ENCODE data around the gene NCAPG2. TPM values are rescaled to one million over a fixed set of nuclear protein-coding genes. Genes with fewer than 3 reads are reported as not detected.

Gene NCAPG2
- polyA plus RNA-seq, 1 of the 3 experiments (the other 2 are of a cell fraction) = 25.0 TPM

DNA sequence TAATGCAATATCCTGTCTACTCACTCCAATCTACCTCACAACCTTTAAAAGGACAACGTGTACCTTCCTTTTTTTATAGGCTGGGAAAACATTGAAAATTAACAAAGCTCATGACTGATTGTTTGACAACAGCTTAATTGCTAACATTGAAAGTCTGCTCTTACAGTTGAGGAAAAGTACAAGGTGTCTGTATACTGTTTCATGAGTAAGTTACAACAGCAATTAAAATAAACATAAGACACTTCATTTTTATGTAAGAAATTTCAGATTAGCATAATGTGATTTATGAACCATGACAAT lies 28.6 kb upstream of the NCAPG2 start:
- H3K4me3 ChIP-seq (ENCODE audit: low read depth in 2 of 2, low read length in 1 of 2) = no peak overlapping the region
- no peaks in the 10 kb centered on the region; a peak in 1 of 4 replicates for H3K4me1 ChIP-seq (ENCODE audit: control insufficient read depth in 1 of 2, insufficient read depth in 2 of 2, low read depth in 1 of 2, low read length in 1 of 2)
- no peaks in the 10 kb centered on the region for H3K9me3 ChIP-seq
- DNase-seq = no peak
- H3K36me3 ChIP-seq (replicated peaks in 1 of 2; ENCODE audit: control insufficient read depth in 1 of 2, insufficient read depth in 2 of 2, low read length in 1 of 2) = peaks cover 38 to 45% of the 10 kb centered on the region in 2 experiments
- H3F3A ChIP-seq (replicated peaks; ENCODE audit: insufficient read depth) = peaks cover 7% of the 10 kb centered on the region
- TF ChIP-seq TAF1 (IDR thresholded peaks at IDR 0.05; ENCODE audit: borderline replicate concordance, low read depth, low read length) (no peak), GABPA (IDR thresholded peaks at IDR 0.05; ENCODE audit: low read depth) (no peak), RXRA (IDR thresholded peaks at IDR 0.05; ENCODE audit: borderline replicate concordance, low read depth) (no peak), JUND (IDR thresholded peaks at IDR 0.05) (no peak), YY1 (IDR thresholded peaks at IDR 0.05; ENCODE audit: low read depth) (no peak), NFIC (IDR thresholded peaks at IDR 0.05; ENCODE audit: borderline replicate concordance) (no peak), FOXM1 (IDR thresholded peaks at IDR 0.05; ENCODE audit: low read depth) (no peak), SMC3 (IDR thresholded peaks at IDR 0.05; ENCODE audit: low read depth, low read length) (no peak), SIN3A (IDR thresholded peaks at IDR 0.05; ENCODE audit: borderline replicate concordance, low read depth, low read length) (no peak), RCOR1 (IDR thresholded peaks at IDR 0.05; ENCODE audit: low read length) (no peak)
- TF ChIP-seq, protein P1, sequence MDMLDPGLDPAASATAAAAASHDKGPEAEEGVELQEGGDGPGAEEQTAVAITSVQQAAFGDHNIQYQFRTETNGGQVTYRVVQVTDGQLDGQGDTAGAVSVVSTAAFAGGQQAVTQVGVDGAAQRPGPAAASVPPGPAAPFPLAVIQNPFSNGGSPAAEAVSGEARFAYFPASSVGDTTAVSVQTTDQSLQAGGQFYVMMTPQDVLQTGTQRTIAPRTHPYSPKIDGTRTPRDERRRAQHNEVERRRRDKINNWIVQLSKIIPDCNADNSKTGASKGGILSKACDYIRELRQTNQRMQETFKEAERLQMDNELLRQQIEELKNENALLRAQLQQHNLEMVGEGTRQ (IDR thresholded peaks at IDR 0.05; ENCODE audit: borderline replicate concordance, low read depth, low read length) = no peak
- TF ChIP-seq, protein P2, sequence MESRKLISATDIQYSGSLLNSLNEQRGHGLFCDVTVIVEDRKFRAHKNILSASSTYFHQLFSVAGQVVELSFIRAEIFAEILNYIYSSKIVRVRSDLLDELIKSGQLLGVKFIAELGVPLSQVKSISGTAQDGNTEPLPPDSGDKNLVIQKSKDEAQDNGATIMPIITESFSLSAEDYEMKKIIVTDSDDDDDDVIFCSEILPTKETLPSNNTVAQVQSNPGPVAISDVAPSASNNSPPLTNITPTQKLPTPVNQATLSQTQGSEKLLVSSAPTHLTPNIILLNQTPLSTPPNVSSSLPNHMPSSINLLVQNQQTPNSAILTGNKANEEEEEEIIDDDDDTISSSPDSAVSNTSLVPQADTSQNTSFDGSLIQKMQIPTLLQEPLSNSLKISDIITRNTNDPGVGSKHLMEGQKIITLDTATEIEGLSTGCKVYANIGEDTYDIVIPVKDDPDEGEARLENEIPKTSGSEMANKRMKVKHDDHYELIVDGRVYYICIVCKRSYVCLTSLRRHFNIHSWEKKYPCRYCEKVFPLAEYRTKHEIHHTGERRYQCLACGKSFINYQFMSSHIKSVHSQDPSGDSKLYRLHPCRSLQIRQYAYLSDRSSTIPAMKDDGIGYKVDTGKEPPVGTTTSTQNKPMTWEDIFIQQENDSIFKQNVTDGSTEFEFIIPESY (IDR thresholded peaks at IDR 0.05; ENCODE audit: borderline replicate concordance, low read depth) = no peak
- TF ChIP-seq, protein P3, sequence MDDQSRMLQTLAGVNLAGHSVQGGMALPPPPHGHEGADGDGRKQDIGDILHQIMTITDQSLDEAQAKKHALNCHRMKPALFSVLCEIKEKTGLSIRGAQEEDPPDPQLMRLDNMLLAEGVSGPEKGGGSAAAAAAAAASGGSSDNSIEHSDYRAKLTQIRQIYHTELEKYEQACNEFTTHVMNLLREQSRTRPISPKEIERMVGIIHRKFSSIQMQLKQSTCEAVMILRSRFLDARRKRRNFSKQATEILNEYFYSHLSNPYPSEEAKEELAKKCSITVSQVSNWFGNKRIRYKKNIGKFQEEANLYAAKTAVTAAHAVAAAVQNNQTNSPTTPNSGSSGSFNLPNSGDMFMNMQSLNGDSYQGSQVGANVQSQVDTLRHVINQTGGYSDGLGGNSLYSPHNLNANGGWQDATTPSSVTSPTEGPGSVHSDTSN (IDR thresholded peaks at IDR 0.05) = no peak
- H3K27me3 ChIP-seq (ENCODE audit: insufficient read depth) = no peaks in the 10 kb centered on the region
- no peak overlapping the region for H3K27ac ChIP-seq (ENCODE audit: low read depth in 2 of 2, low read length in 1 of 2)
- H3K4me2 ChIP-seq = no peak overlapping the region
- no peaks in the 10 kb centered on the region for H4K20me1 ChIP-seq (ENCODE audit: insufficient read depth)
- no peaks in the 10 kb centered on the region for H3K79me2 ChIP-seq (ENCODE audit: insufficient read depth)
- H3K9ac ChIP-seq = no peak overlapping the region
- H3K9me2 ChIP-seq = no peaks in the 10 kb centered on the region
- 87% methylated on average over 1 of the region's 1 CpG for WGBS (ENCODE audit: low lambda C conversion rate)
- ChIA-PET CTCF (interaction anchor here (0.6 to 2.3 kb wide), 8 partner anchors 9 to 244 kb away, joined by 3 to 7 read pairs (median 4); no protein-coding TSS in a partner anchor), POLR2A (no interaction called here)
- no peak overlapping the region for H2AFZ ChIP-seq (ENCODE audit: low read depth)

DNA sequence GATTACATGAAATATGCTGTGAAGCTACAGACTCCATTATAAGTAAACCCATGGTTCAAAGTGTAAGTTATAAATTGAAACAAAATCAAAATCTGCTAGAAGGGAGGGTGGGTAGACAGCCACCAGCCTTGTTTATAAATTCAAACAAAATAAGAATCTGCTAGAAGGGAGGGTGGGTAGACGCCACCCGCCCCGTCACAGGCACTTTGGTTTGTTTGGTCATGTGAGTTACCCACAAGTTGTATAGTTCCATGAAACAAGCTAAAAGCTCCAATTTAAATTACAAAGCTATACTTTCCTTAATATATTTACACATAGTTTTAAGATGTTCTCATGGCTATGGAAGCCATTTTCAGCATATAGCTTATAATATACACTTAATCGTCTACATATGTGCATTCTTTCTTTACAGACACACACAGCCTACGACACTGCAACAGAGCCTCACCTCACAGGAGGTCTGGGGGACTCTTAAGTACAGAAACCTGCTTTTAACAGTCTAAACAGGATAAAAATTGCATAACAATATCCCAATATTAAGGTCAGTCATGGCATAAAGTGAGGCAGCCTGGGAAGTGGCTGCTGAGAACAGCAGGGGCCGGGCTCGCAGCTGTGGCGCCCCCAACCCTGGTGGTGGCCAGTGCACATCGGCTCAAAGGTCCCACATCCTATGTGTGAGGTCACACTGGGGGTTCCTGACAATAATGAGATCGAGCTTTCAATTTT lies 28.1 kb upstream of the NCAPG2 start:
- H3K4me1 ChIP-seq (ENCODE audit: control insufficient read depth in 1 of 2, insufficient read depth in 2 of 2, low read depth in 1 of 2, low read length in 1 of 2) = no peaks in the 10 kb centered on the region; a peak in 1 of 4 replicates
- no peaks in the 10 kb centered on the region for H3K27me3 ChIP-seq (ENCODE audit: insufficient read depth)
- no peaks in the 10 kb centered on the region for H4K20me1 ChIP-seq (ENCODE audit: insufficient read depth)
- H3K9ac ChIP-seq = no peak overlapping the region
- H3K9me2 ChIP-seq = no peaks in the 10 kb centered on the region
- peaks cover 38 to 45% of the 10 kb centered on the region in 2 experiments for H3K36me3 ChIP-seq (replicated peaks in 1 of 2; ENCODE audit: control insufficient read depth in 1 of 2, insufficient read depth in 2 of 2, low read length in 1 of 2)
- WGBS (ENCODE audit: low lambda C conversion rate) = 89% methylated on average over 10 of the region's 10 CpGs
- no peaks in the 10 kb centered on the region for H3K9me3 ChIP-seq
- H3K4me3 ChIP-seq (ENCODE audit: low read depth in 2 of 2, low read length in 1 of 2) = no peak overlapping the region
- peak; percentile 49 for DNase-seq
- peaks cover 7% of the 10 kb centered on the region for H3F3A ChIP-seq (replicated peaks; ENCODE audit: insufficient read depth)
- no peak overlapping the region for H3K27ac ChIP-seq (ENCODE audit: low read depth in 2 of 2, low read length in 1 of 2)
- no peak overlapping the region for H3K4me2 ChIP-seq
- H2AFZ ChIP-seq (ENCODE audit: low read depth) = no peak overlapping the region
- no peaks in the 10 kb centered on the region for H3K79me2 ChIP-seq (ENCODE audit: insufficient read depth)
- POLR2A ChIA-PET = no interaction called here
- CTCF ChIA-PET = interaction anchor here (0.6 to 2.3 kb wide), 7 partner anchors 9 to 244 kb away, joined by 3 to 7 read pairs (median 3); no protein-coding TSS in a partner anchor
- no peak for TF ChIP-seq TAF1 (IDR thresholded peaks at IDR 0.05; ENCODE audit: borderline replicate concordance, low read depth, low read length)
- TF ChIP-seq, protein P4, sequence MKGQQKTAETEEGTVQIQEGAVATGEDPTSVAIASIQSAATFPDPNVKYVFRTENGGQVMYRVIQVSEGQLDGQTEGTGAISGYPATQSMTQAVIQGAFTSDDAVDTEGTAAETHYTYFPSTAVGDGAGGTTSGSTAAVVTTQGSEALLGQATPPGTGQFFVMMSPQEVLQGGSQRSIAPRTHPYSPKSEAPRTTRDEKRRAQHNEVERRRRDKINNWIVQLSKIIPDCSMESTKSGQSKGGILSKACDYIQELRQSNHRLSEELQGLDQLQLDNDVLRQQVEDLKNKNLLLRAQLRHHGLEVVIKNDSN (IDR thresholded peaks at IDR 0.05; ENCODE audit: borderline replicate concordance, low read depth) = no peak
- TF ChIP-seq, protein P1 (IDR thresholded peaks at IDR 0.05; ENCODE audit: borderline replicate concordance, low read depth, low read length) = no peak
- TF ChIP-seq EZH2phosphoT487 (IDR thresholded peaks at IDR 0.05; ENCODE audit: borderline replicate concordance, low read depth) = no peak
- no peak for TF ChIP-seq GATA2 (CRISPR knock-in tag; IDR thresholded peaks at IDR 0.05)
- TF ChIP-seq SIN3A (IDR thresholded peaks at IDR 0.05; ENCODE audit: borderline replicate concordance, low read depth, low read length) = no peak
- TF ChIP-seq, protein P5, sequence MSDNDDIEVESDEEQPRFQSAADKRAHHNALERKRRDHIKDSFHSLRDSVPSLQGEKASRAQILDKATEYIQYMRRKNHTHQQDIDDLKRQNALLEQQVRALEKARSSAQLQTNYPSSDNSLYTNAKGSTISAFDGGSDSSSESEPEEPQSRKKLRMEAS (IDR thresholded peaks at IDR 0.05; ENCODE audit: low read depth) = no peak
- no peak for TF ChIP-seq YY1 (IDR thresholded peaks at IDR 0.05; ENCODE audit: low read depth)
- no peak for TF ChIP-seq RXRA (IDR thresholded peaks at IDR 0.05; ENCODE audit: borderline replicate concordance, low read depth)
- TF ChIP-seq GABPA (IDR thresholded peaks at IDR 0.05; ENCODE audit: low read depth) = no peak
- no peak for TF ChIP-seq RFX5 (IDR thresholded peaks at IDR 0.05; ENCODE audit: low read length)
- no peak for TF ChIP-seq CHD2 (IDR thresholded peaks at IDR 0.05; ENCODE audit: low read length, partially characterized antibody)

Data from SK-N-SH (cell line).